B cell (primary cell): Measurements from ENCODE around the gene LRRC8E. TPM values are rescaled to one million over a fixed set of nuclear protein-coding genes. Genes with fewer than 3 reads are reported as not detected.

ENCODE experiments used
- ATAC-seq: fragments of 200-7000 bp; cut with Tn5 transposase; one replicate; pipeline ENCODE4 v1.10.0; 2021; ENCODE audit warnings: low read depth, mild to moderate bottlenecking, moderate number of reproducible peaks, moderate library complexity
- CTCF ChIA-PET: fragments of 350-600 bp; sonication (Branson Sonifier 250); formaldehyde crosslinking; loops from one replicate; lab custom pipeline; 2021; ENCODE audit warnings: antibody characterized with exemption, inconsistent platforms; lab: Charles Lee
- POLR2A ChIA-PET: fragments of 350-600 bp; sonication (Branson Sonifier 250); formaldehyde crosslinking; loops from one replicate; lab custom pipeline; 2021; ENCODE audit warnings: antibody characterized with exemption; lab: Charles Lee
- DNase-seq: peaks from one replicate; pipeline ENCODE4 v3.0.0; 2013
- H2AFZ ChIP-seq: 2 replicates; pipeline ENCODE4 v1.6.1; 2012; ENCODE audit warnings: mild to moderate bottlenecking, low read depth, low read length; ENCODE audit not compliant: insufficient read depth, poor library complexity, severe bottlenecking
- H3K27ac ChIP-seq, 2 donors: 1 replicate in 1 of 2; 2 replicates in 1 of 2; pipeline ENCODE4 v1.5.1; 2012 to 2013; ENCODE audit warnings: low read length in 2 of 2, mild to moderate bottlenecking in 2 of 2, moderate library complexity in 1 of 2
- H3K27me3 ChIP-seq, 4 experiments: fragments of 200-600 bp in 1 of 4; sonication (generic) in 1 of 4; replicated peaks in 1 of 4; 1 replicate in 2 of 4; 2 replicates in 2 of 4; pipeline versions ENCODE4 v1.6.1 to v1.7.0; 2013 to 2016; ENCODE audit warnings: low read length in 3 of 4, mild to moderate bottlenecking in 2 of 4, mixed read lengths in 1 of 4, moderate library complexity in 1 of 4; ENCODE audit not compliant: insufficient read depth in 4 of 4, control insufficient read depth in 3 of 4; ENCODE audit errors: control extremely low read depth in 1 of 4
- H3K36me3 ChIP-seq, 2 experiments: replicated peaks in 1 of 2; 1 replicate in 1 of 2; 2 replicates in 1 of 2; pipeline versions ENCODE4 v1.6.1 to v1.7.1; 2013; ENCODE audit warnings: low read length in 1 of 2; ENCODE audit not compliant: insufficient read depth in 2 of 2, control insufficient read depth in 1 of 2; ENCODE audit errors: control extremely low read depth in 1 of 2, extremely low read depth in 1 of 2
- H3K4me1 ChIP-seq, 2 donors: fragments of 200-600 bp in 1 of 2; sonication (generic) in 1 of 2; 1 replicate in 1 of 2; 2 replicates in 1 of 2; pipeline versions ENCODE4 v1.5.1 to v1.6.1; 2013 to 2017; ENCODE audit warnings: low read length in 2 of 2; ENCODE audit not compliant: control insufficient read depth in 2 of 2, insufficient read depth in 2 of 2
- H3K4me2 ChIP-seq: replicated peaks from 2 replicates; pipeline ENCODE3; 2012; ENCODE audit warnings: mild to moderate bottlenecking, low read depth, low read length; ENCODE audit not compliant: poor library complexity, severe bottlenecking
- H3K4me3 ChIP-seq, 5 experiments: fragments of 200-600 bp in 1 of 5; sonication (generic) in 1 of 5; 1 replicate in 3 of 5; 2 replicates in 2 of 5; pipeline versions ENCODE4 v1.5.1 to v1.7.0; 2011 to 2016; ENCODE audit warnings: low read length in 4 of 5, mild to moderate bottlenecking in 4 of 5, low read depth in 2 of 5, control low read depth in 1 of 5, moderate library complexity in 1 of 5; ENCODE audit not compliant: insufficient read depth in 1 of 5; ENCODE audit errors: control extremely low read depth in 1 of 5, extremely low read depth in 1 of 5
- H3K79me2 ChIP-seq: fragments of 200-600 bp; sonication (generic); one replicate; pipeline ENCODE4 v1.6.0; 2016; ENCODE audit warnings: low read length; ENCODE audit not compliant: control insufficient read depth, insufficient read depth
- H3K9ac ChIP-seq: fragments of 200-600 bp; sonication (generic); 2 replicates; pipeline ENCODE4 v1.6.1; 2017; ENCODE audit warnings: mild to moderate bottlenecking, low read length, moderate library complexity
- H3K9me3 ChIP-seq, 3 donors: one replicate each; pipeline versions ENCODE4 v1.6.1 to v1.7.1; 2013; ENCODE audit warnings: low read length in 2 of 3; ENCODE audit not compliant: control insufficient read depth in 2 of 3, insufficient read depth in 1 of 3; ENCODE audit errors: control extremely low read depth in 1 of 3
- H4K20me1 ChIP-seq: 2 replicates; pipeline ENCODE4 v1.6.0; 2012; ENCODE audit warnings: mild to moderate bottlenecking, low read length; ENCODE audit not compliant: insufficient read depth, control insufficient read depth, poor library complexity, severe bottlenecking
- H3K27ac Mint-ChIP-seq: one replicate; pipeline ENCODE4 v1.8.0; 2021; ENCODE audit warnings: mixed read lengths
- H3K27me3 Mint-ChIP-seq: one replicate; pipeline ENCODE4 v1.8.0; 2021; ENCODE audit warnings: mixed read lengths
- H3K4me1 Mint-ChIP-seq: one replicate; pipeline ENCODE4 v1.8.0; 2021; ENCODE audit warnings: mixed read lengths
- H3K4me3 Mint-ChIP-seq: one replicate; pipeline ENCODE4 v1.8.0; 2021; ENCODE audit warnings: mixed read lengths
- H3K9me3 Mint-ChIP-seq: one replicate; pipeline ENCODE4 v1.8.0; 2022; ENCODE audit warnings: mixed read lengths; ENCODE audit not compliant: insufficient read depth
- CTCF ChIP-seq: fragments of 200-600 bp; IDR thresholded peaks from one replicate; pipeline ENCODE4 v1.8.0; 2022; ENCODE audit warnings: antibody characterized with exemption, mild to moderate bottlenecking
- EZH2 ChIP-seq: IDR thresholded peaks from 2 replicates; pipeline ENCODE4 v1.6.1; 2012; ENCODE audit warnings: borderline replicate concordance, low read depth, mild to moderate bottlenecking, moderate library complexity, low read length; ENCODE audit not compliant: insufficient read depth, poor library complexity, severe bottlenecking
- WGBS: methylation state at CpG from one replicate; pipeline ENCODE4 v1.1.5; 2013; ENCODE audit warnings: missing lambda C conversion rate; ENCODE audit not compliant: insufficient coverage; 5-methylcytosine and 5-hydroxymethylcytosine counted together
- intact Hi-C: fragments of 100-400 bp; cut with micrococcal nuclease; formaldehyde crosslinking; loops from one replicate; pipeline ENCODE4 v1.10.0; 2022
- polyA plus RNA-seq: library from polyadenylated mRNA; depleted of rRNA; stranded (reverse); fragments of >200 nt; gene quantifications from 2 replicates; pipeline ENCODE4 v1.2.3, GENCODE V29; 2012
- total RNA-seq, 2 donors: library from RNA; stranded (reverse); fragments of 120-200 nt in 1 of 2; gene quantifications; 1 replicate in 1 of 2; 2 replicates in 1 of 2; pipeline versions ENCODE4 v1.2.3 to v1.2.4, GENCODE V29; 2013 to 2022

The LRRC8E gene
- total and polyA plus RNA-seq, 2 donors (not counting 1 experiment from before 2014, with no cell fraction given), result not detected

DNA sequence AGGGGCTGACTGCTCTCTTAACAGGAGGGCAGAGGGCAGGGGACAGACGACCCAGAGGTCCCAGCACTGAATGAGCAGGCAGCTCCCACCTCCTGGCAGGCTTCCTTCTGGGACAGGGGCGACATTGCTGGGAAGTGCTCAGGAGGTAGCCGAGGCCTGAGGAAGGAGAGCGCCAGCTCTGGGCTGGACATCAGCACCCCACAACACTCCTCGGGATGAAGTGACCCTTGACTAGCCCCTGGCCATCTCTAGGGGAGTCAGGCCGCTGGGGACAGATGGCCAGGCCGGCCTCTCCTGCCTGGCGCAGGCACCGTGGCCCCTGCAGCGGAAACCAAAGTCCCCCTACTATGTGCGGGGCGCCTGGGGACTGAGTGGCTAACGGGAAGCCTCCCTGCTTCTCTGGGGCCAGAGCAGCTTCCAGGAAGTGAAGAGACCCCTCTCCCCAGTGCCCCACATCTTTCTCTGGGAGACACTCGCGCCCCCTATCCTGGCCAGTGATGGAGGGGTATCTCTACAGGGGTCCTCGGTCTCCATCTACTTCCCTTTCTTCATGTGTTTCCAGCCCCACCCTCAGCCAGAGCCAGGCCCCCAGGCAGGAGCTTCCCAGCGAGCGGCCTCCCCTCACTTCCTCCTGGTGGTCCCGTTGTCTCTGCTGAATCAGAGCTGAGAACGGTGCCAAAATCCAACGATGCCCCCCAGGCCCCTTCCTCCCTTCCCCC, 24.2 kb upstream of the LRRC8E start:
- H3K4me2 ChIP-seq, result no peak overlapping the region
- H3K9ac ChIP-seq, result no peak overlapping the region
- H3K36me3 ChIP-seq, result peaks cover 0 to 3% of the 10 kb centered on the region in 2 experiments
- intact Hi-C loops, result no loop called here
- H3K79me2 ChIP-seq, result no peaks in the 10 kb centered on the region
- TF ChIP-seq EZH2 (no peak), CTCF (no peak)
- Mint-ChIP-seq H3K4me3 (peak overlapping the region; percentile 29), H3K27me3 (peaks cover 26% of the 10 kb centered on the region), H3K27ac (no peak overlapping the region), H3K9me3 (no peaks in the 10 kb centered on the region), H3K4me1 (peaks cover 21% of the 10 kb centered on the region)
- no peak overlapping the region for H2AFZ ChIP-seq
- H3K4me3 ChIP-seq, result no peak overlapping the region
- ChIA-PET POLR2A (no interaction called here), CTCF (interaction anchor here (0.6 to 0.9 kb wide), 2 partner anchors 13 to 300 kb away, joined by 3 read pairs; no protein-coding TSS in a partner anchor)
- no peak overlapping the region for H3K27ac ChIP-seq
- DNase-seq, result peak; percentile 31
- peaks cover 0 to 44% (median 0%) of the 10 kb centered on the region in 3 donors for H3K9me3 ChIP-seq
- peaks cover 0 to 89% (median 35%) of the 10 kb centered on the region in 4 experiments for H3K27me3 ChIP-seq
- no peaks in the 10 kb centered on the region for H4K20me1 ChIP-seq
- WGBS, result 50% methylated on average over 19 of the region's 21 CpGs
- no peak for ATAC-seq
- peaks cover 37 to 39% of the 10 kb centered on the region in 2 donors for H3K4me1 ChIP-seq

DNA sequence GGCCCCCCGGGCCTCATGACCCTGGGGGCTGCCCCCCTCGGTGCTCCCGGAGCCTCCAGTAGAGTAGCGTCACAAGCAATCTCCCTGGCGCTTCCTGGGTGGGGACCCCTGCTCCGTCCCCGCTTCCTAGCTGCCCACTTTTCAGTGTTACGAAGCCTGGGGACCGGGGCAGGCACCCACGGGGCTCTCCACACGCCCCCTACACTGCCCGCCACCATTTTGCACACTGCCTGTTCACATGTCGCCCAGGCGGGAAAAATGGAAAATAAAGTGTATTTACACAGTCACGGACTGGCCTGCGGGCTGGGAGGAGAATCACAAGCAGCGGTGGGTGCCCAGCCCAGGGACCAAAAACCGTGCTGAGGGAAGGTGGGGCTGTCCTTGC, 23.6 kb upstream of the LRRC8E start:
- H3K4me2 ChIP-seq, result no peak overlapping the region
- peaks cover 0 to 83% (median 32%) of the 10 kb centered on the region in 4 experiments for H3K27me3 ChIP-seq
- no peak overlapping the region for H3K27ac Mint-ChIP-seq
- no peak overlapping the region for H3K9ac ChIP-seq
- H3K4me1 ChIP-seq, result peaks cover 39 to 42% of the 10 kb centered on the region in 2 donors
- H3K27me3 Mint-ChIP-seq, result peaks cover 26% of the 10 kb centered on the region
- TF ChIP-seq EZH2 (no peak), CTCF (no peak)
- no peak overlapping the region for H3K27ac ChIP-seq
- no peaks in the 10 kb centered on the region for H3K9me3 Mint-ChIP-seq
- no peak overlapping the region for H3K4me3 Mint-ChIP-seq
- H3K4me3 ChIP-seq, result no peak overlapping the region
- intact Hi-C loops, result no loop called here
- POLR2A ChIA-PET, result no interaction called here
- peaks cover 0 to 44% (median 0%) of the 10 kb centered on the region in 3 donors for H3K9me3 ChIP-seq
- H3K79me2 ChIP-seq, result no peaks in the 10 kb centered on the region
- 54% methylated on average over 18 of the region's 18 CpGs for WGBS
- no peak for ATAC-seq
- H3K36me3 ChIP-seq, result no peaks in the 10 kb centered on the region
- H3K4me1 Mint-ChIP-seq, result peaks cover 21% of the 10 kb centered on the region
- DNase-seq, result no peak
- H4K20me1 ChIP-seq, result no peaks in the 10 kb centered on the region
- CTCF ChIA-PET, result interaction anchor here (0.6 to 0.9 kb wide), 2 partner anchors 13 to 301 kb away, joined by 3 read pairs; no protein-coding TSS in a partner anchor
- H2AFZ ChIP-seq, result no peak overlapping the region
